ENCODE measurements around the gene AEBP2. TPM values are rescaled to one million over a fixed set of nuclear protein-coding genes. Genes with fewer than 3 reads are reported as not detected.
A peak's percentile ranks its signal among the peaks of the same experiment; 100 is the strongest.
"Not testable (repeated sequence)": the region's sequence is repeated elsewhere in the genome, so short reads cannot be mapped to it uniquely, and the experiment has no call there.

The AEBP2 gene
- total and polyA plus RNA-seq, 9 of the 15 experiments (the other 6 are each of a cell fraction or from before 2014, with no cell fraction given) = 5.7 to 43.7 (median 10.3) TPM

DNA sequence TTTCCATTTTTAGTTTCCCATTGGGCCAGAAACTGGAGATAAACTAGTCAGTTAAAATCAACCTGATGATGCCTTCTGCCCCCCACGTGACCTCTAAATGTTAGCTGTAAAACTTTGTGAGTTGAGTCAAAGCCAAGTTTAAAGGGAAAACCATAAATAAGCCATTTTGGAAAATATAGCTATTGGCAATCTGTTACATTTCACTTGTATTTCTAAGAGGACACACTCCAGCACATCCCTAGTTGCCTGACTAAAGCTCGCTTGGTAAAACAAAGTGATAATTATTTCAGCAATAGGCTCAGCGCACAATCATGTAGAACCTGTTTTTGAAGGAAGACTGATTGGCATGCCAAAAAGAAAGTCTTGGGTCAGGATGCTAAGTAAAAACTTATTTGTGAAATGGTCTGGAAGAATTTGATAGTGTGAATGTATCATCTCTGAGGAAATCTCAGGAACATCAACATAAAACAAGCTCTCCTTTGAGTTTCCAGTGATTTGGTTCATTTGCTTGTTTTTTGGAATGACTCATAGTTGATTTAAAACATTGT lies 49.2 kb upstream of the AEBP2 start:
- Histone ChIP-seq H4K20me1 (replicated peaks; ENCODE audit: control insufficient read depth, insufficient read depth, low read length) (no peaks in the 10 kb centered on the region), H3K4me3 (no peak overlapping the region), H3K4me1 (replicated peaks in 1 of 2; ENCODE audit: control insufficient read depth in 2 of 2, insufficient read depth in 2 of 2, low read length in 2 of 2) (no peaks in the 10 kb centered on the region), H3K4me2 (ENCODE audit: insufficient read depth, low read length) (no peak overlapping the region), H3K9me3 (replicated peaks; ENCODE audit: control insufficient read depth, insufficient read depth, low read depth, low read length) (no peaks in the 10 kb centered on the region), H3K27me3 (ENCODE audit: control insufficient read depth in 2 of 2, insufficient read depth in 2 of 2, low read length in 2 of 2) (no peaks in the 10 kb centered on the region), H2AFZ (ENCODE audit: low read depth, low read length) (no peak overlapping the region), H3K79me2 (ENCODE audit: control insufficient read depth, insufficient read depth, low read length) (no peaks in the 10 kb centered on the region), H3K36me3 (ENCODE audit: control insufficient read depth, insufficient read depth, low read length) (no peaks in the 10 kb centered on the region), H3K27ac (ENCODE audit: extremely low read depth, low read depth, low read length) (no peak overlapping the region), H3K9ac (ENCODE audit: insufficient read depth in 1 of 2, low read depth in 2 of 2, low read length in 2 of 2) (no peak overlapping the region), H3K9me1 (ENCODE audit: control insufficient read depth, insufficient read depth, low read length) (no peaks in the 10 kb centered on the region)
- no TSS peak for BruUV-seq (replicated peaks)
- intact Hi-C loops (cut with micrococcal nuclease) (no loop called here), in situ Hi-C loops (cut with MboI) (no loop called here)
- 24% methylated on average over 3 of the region's 3 CpGs for WGBS (ENCODE audit: insufficient coverage, low coverage, missing lambda C conversion rate)
- ChIA-PET CTCF (ENCODE audit: low intra/inter-chr PET ratio) (no interaction called here), POLR2A (interaction anchor here (0.6 kb wide), 1 partner anchor 16 kb away, joined by 4 read pairs; no protein-coding TSS in a partner anchor)
- DNase-seq (ENCODE audit: extremely low read depth in 1 of 4, low spot score in 3 of 4) (no peak), ATAC-seq (no peak), FAIRE-seq (no peak)
- TF ChIP-seq CREM (IDR thresholded peaks at IDR 0.05; ENCODE audit: low read depth) (no peak), KLF13 (tag; IDR thresholded peaks at IDR 0.05; ENCODE audit: borderline replicate concordance, low read depth) (no peak), POLR2A (conservative IDR thresholded peaks at IDR 0.05) (no peak), FOS (IDR thresholded peaks at IDR 0.05; ENCODE audit: extremely low read depth, insufficient read length) (no peak)
- TF ChIP-seq, protein P1, sequence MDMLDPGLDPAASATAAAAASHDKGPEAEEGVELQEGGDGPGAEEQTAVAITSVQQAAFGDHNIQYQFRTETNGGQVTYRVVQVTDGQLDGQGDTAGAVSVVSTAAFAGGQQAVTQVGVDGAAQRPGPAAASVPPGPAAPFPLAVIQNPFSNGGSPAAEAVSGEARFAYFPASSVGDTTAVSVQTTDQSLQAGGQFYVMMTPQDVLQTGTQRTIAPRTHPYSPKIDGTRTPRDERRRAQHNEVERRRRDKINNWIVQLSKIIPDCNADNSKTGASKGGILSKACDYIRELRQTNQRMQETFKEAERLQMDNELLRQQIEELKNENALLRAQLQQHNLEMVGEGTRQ (CRISPR knock-in tag; IDR thresholded peaks at IDR 0.05) = peak; percentile 26; the same call in 1 of the 2 replicates

DNA sequence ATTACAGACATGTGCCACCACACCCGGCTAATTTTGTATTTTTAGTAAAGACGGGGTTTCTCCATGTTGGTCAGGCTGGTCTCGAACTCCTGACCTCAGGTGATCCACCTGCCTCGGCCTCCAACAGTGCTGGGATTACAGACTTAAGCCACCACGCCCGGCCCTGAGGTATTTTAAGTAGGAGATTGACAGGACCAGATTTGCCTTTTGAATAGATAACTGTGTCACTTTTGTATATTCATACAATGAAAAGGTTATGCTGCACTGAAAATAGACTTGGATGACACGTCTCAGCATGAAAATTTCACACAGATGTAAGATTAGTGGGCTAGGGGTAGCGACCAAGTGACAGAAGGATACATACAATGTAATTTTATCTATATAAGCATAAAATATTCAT lies 46.6 kb upstream of the AEBP2 start:
- H2AFZ ChIP-seq (ENCODE audit: low read depth, low read length); intact Hi-C loops (cut with micrococcal nuclease); H4K20me1 ChIP-seq (replicated peaks; ENCODE audit: control insufficient read depth, insufficient read depth, low read length); H3K27ac ChIP-seq (ENCODE audit: extremely low read depth, low read depth, low read length); H3K9me3 ChIP-seq (replicated peaks; ENCODE audit: control insufficient read depth, insufficient read depth, low read depth, low read length); H3K4me1 ChIP-seq (replicated peaks in 1 of 2; ENCODE audit: control insufficient read depth in 2 of 2, insufficient read depth in 2 of 2, low read length in 2 of 2); ATAC-seq; DNase-seq (ENCODE audit: extremely low read depth in 1 of 4, low spot score in 3 of 4); H3K27me3 ChIP-seq (ENCODE audit: control insufficient read depth in 2 of 2, insufficient read depth in 2 of 2, low read length in 2 of 2); CTCF ChIA-PET (ENCODE audit: low intra/inter-chr PET ratio); BruUV-seq (replicated peaks); in situ Hi-C loops (cut with MboI); H3K9me1 ChIP-seq (ENCODE audit: control insufficient read depth, insufficient read depth, low read length); FAIRE-seq; H3K4me2 ChIP-seq (ENCODE audit: insufficient read depth, low read length); H3K36me3 ChIP-seq (ENCODE audit: control insufficient read depth, insufficient read depth, low read length); H3K4me3 ChIP-seq; H3K9ac ChIP-seq (ENCODE audit: insufficient read depth in 1 of 2, low read depth in 2 of 2, low read length in 2 of 2); H3K79me2 ChIP-seq (ENCODE audit: control insufficient read depth, insufficient read depth, low read length); POLR2A ChIA-PET: not testable (repeated sequence)
- 4% methylated on average over 8 of the region's 8 CpGs for WGBS (ENCODE audit: insufficient coverage, low coverage, missing lambda C conversion rate)

Measured in K562 (cell line).